GM12878 (cell line): Measurements from ENCODE around the gene CETN3. TPM values are rescaled to one million over a fixed set of nuclear protein-coding genes. Genes with fewer than 3 reads are reported as not detected.

Experiments
- ATAC-seq: fragments of 200-7000 bp; cut with Tn5 transposase; 3 replicates; pipeline ENCODE4 v1.9.1; 2020; ENCODE audit warnings: mild to moderate bottlenecking, moderate library complexity
- BruUV-seq: library from RNA; stranded (reverse); fragments of 400-500 nt; replicated peaks from 2 replicates; lab custom pipeline; 2021; lab: Mats Ljungman, UMichigan
- CTCF ChIA-PET: fragments of 300-600 bp; sonication (Branson Sonifier 250); formaldehyde crosslinking; extraction: SDS; loops from one replicate; lab custom pipeline; 2021; ENCODE audit warnings: inconsistent platforms; lab: Yijun Ruan, JAX
- POLR2A ChIA-PET: fragments of 350-600 bp; formaldehyde crosslinking; extraction: SDS; loops from one replicate; lab custom pipeline; 2021; ENCODE audit warnings: inconsistent platforms; lab: Charles Lee
- RAD21 ChIA-PET: fragments of 300-600 bp; sonication (Branson Sonifier 250); formaldehyde crosslinking; loops from one replicate; lab custom pipeline; 2023; ENCODE audit warnings: antibody characterized with exemption; ENCODE audit not compliant: unreplicated experiment; lab: Charles Lee
- SMC1A ChIA-PET: fragments of 300-600 bp; sonication (Branson Sonifier 250); formaldehyde crosslinking; loops from one replicate; lab custom pipeline; 2023; ENCODE audit not compliant: unreplicated experiment, uncharacterized antibody; lab: Charles Lee
- DNase-seq: peaks from one replicate; pipeline ENCODE4 v3.0.0-alpha.2; 2011; ENCODE audit warnings: low read depth, low spot score
- FAIRE-seq: peaks from 3 replicates; lab custom pipeline; 2011; peaks lifted over from hg19 to GRCh38; lab: Jason Lieb, UNC
- H2AFZ ChIP-seq: 2 replicates; pipeline ENCODE4 v1.6.0; 2011; ENCODE audit warnings: low read depth, low read length, control low read depth; ENCODE audit not compliant: control insufficient read depth
- H3K27ac ChIP-seq: 2 replicates; pipeline ENCODE4 v1.5.1; 2011; ENCODE audit warnings: control low read depth; ENCODE audit not compliant: control insufficient read depth, insufficient read depth
- H3K27me3 ChIP-seq, 2 experiments: replicated peaks in 1 of 2; 2 replicates each; pipeline versions ENCODE4 v1.6.0 to v1.6.1; 2011; ENCODE audit warnings: low read length in 1 of 2; ENCODE audit not compliant: control insufficient read depth in 2 of 2, insufficient read depth in 2 of 2
- H3K36me3 ChIP-seq, 2 experiments: 2 replicates each; pipeline ENCODE4 v1.5.1; 2011; ENCODE audit warnings: low read length in 1 of 2; ENCODE audit not compliant: control insufficient read depth in 2 of 2, insufficient read depth in 2 of 2
- H3K4me1 ChIP-seq: 2 replicates; pipeline ENCODE4 v1.6.1; 2011; ENCODE audit warnings: mild to moderate bottlenecking, low read length, moderate library complexity, mixed read lengths; ENCODE audit not compliant: control insufficient read depth, insufficient read depth
- H3K4me2 ChIP-seq: 2 replicates; pipeline ENCODE4 v1.6.0; 2011; ENCODE audit warnings: control low read depth; ENCODE audit not compliant: control insufficient read depth, insufficient read depth
- H3K4me3 ChIP-seq: fragments of 200-600 bp; sonication (generic); 2 replicates; pipeline ENCODE4 v1.5.1; 2016
- H3K79me2 ChIP-seq: 2 replicates; pipeline ENCODE4 v1.6.0; 2011; ENCODE audit warnings: low read length; ENCODE audit not compliant: control insufficient read depth, insufficient read depth
- H3K9ac ChIP-seq: 2 replicates; pipeline ENCODE4 v1.8.0; 2011; ENCODE audit warnings: low read length, control low read depth, mixed read lengths; ENCODE audit not compliant: control insufficient read depth, insufficient read depth
- H3K9me3 ChIP-seq: replicated peaks from 3 replicates; pipeline ENCODE4 v1.5.1; 2011; ENCODE audit warnings: mild to moderate bottlenecking, low read length; ENCODE audit not compliant: control insufficient read depth, insufficient read depth
- H4K20me1 ChIP-seq: 2 replicates; pipeline ENCODE4 v1.6.0; 2011; ENCODE audit not compliant: control insufficient read depth, insufficient read depth
- ATF2 ChIP-seq: IDR thresholded peaks from 2 replicates; pipeline ENCODE4 v1.6.1; 2012; ENCODE audit warnings: low read length, inconsistent platforms
- FOS ChIP-seq: IDR thresholded peaks from 3 replicates; pipeline ENCODE4 v1.6.1; 2011; ENCODE audit warnings: borderline replicate concordance; ENCODE audit not compliant: insufficient read length; ENCODE audit errors: extremely low read depth
- HCFC1 ChIP-seq: fragments of 150-350 bp; IDR thresholded peaks from 2 replicates; pipeline ENCODE4 v1.6.1; 2014; ENCODE audit warnings: low read length
- LARP7 ChIP-seq: fragments of 450-650 bp; IDR thresholded peaks from 2 replicates; pipeline ENCODE4 v1.6.1; 2017; ENCODE audit warnings: mild to moderate bottlenecking
- MTA3 ChIP-seq: IDR thresholded peaks from 2 replicates; pipeline ENCODE4 v1.6.1; 2012; ENCODE audit warnings: low read length, inconsistent platforms, borderline replicate concordance
- MYC ChIP-seq: IDR thresholded peaks from 2 replicates; pipeline ENCODE4 v1.6.1; 2011; ENCODE audit warnings: mild to moderate bottlenecking, low read length, moderate library complexity, inconsistent platforms; ENCODE audit not compliant: insufficient read depth, insufficient replicate concordance, insufficient read length, severe bottlenecking
- NR2F1 ChIP-seq: fragments of 450-650 bp; conservative IDR thresholded peaks from 2 replicates; pipeline ENCODE4 v1.6.1; 2017; ENCODE audit warnings: mild to moderate bottlenecking
- PAX5 ChIP-seq: IDR thresholded peaks from 2 replicates; pipeline ENCODE4 v1.6.1; 2011; ENCODE audit warnings: low read depth, low read length, borderline replicate concordance
- ZNF592 ChIP-seq: fragments of 450-650 bp; IDR thresholded peaks from 2 replicates; pipeline ENCODE4 v1.6.1; 2017; ENCODE audit warnings: mild to moderate bottlenecking, moderate library complexity
- in situ Hi-C: fragments of 300-500 bp; cut with MboI; formaldehyde crosslinking; loops from 9 replicates; pipeline ENCODE4 v1.14.3; 2018; ENCODE audit warnings: mixed read lengths
- intact Hi-C: fragments of 100-400 bp; cut with micrococcal nuclease; formaldehyde crosslinking; loops from one replicate; pipeline ENCODE4 v1.14.2; 2022; ENCODE audit not compliant: unreplicated experiment
- polyA plus RNA-seq, 11 experiments: library from polyadenylated mRNA; depleted of rRNA in 4 of 11; unstranded in 6 of 11; stranded (reverse) in 5 of 11; fragments of >200 nt; fragmentation: Nextera tagmentation in 4 of 11; fragmentation: Illumina TruSeq in 1 of 11; extraction: Ambion mirVana in 4 of 11; extraction: Trizol in 1 of 11; gene quantifications; 1 replicate in 1 of 11; 2 replicates in 10 of 11; pipeline versions ENCODE4 v1.2.1 to v1.2.3, GENCODE V29; 2011 to 2016; ENCODE audit warnings: inconsistent platforms in 2 of 11, missing spikeins in 2 of 11, low read depth in 1 of 11
- total RNA-seq, 4 experiments: library from RNA; depleted of rRNA in 3 of 4; stranded (reverse); fragments of >200 nt in 3 of 4; fragmentation: Illumina TruSeq in 1 of 4; extraction: Trizol in 1 of 4; gene quantifications; 2 replicates each; pipeline versions ENCODE4 v1.2.1 to v1.2.3, GENCODE V29; 2013 to 2021

Gene CETN3
- total and polyA plus RNA-seq, 10 of the 15 experiments (the other 5 are each of a cell fraction or from before 2014, with no cell fraction given) = 16.8 to 59.1 (median 51.8) TPM

GRCh38 chr5:90406466-90406865 lies 3.1 kb downstream of the CETN3 start:
- Histone ChIP-seq H3K4me2 (no peak overlapping the region), H4K20me1 (no peaks in the 10 kb centered on the region), H3K9me3 (no peaks in the 10 kb centered on the region; the same call in 2 of the 3 replicates), H3K4me3 (no peak overlapping the region), H3K36me3 (no peaks in the 10 kb centered on the region; a peak in 1 of 4 replicates), H3K27ac (no peak overlapping the region), H3K4me1 (no peaks in the 10 kb centered on the region), H3K79me2 (peaks cover 31% of the 10 kb centered on the region), H3K27me3 (no peaks in the 10 kb centered on the region), H2AFZ (no peak overlapping the region), H3K9ac (no peak overlapping the region)
- ATAC-seq (no peak), DNase-seq (no peak), FAIRE-seq (no peak)
- BruUV-seq = no TSS peak
- intact Hi-C loops (loop anchor here (5.0 kb wide), 1 partner anchor 69 kb away; no protein-coding TSS in a partner anchor), in situ Hi-C loops (no loop called here)
- CTCF ChIA-PET = interaction anchor here (1.1 to 1.3 kb wide), 3 partner anchors 31 to 34 kb away, joined by 3 read pairs; no protein-coding TSS in a partner anchor
- RAD21 ChIA-PET = no interaction called here
- POLR2A ChIA-PET = interaction anchor here (0.6 to 1.1 kb wide), 6 partner anchors 36 to 871 kb away, joined by 3 to 5 read pairs (median 4); no protein-coding TSS in a partner anchor
- TF ChIP-seq PAX5 = no peak
- TF ChIP-seq LARP7 = no peak
- no peak for TF ChIP-seq MTA3
- no peak for TF ChIP-seq HCFC1
- no peak for TF ChIP-seq NR2F1
- TF ChIP-seq ATF2 = no peak
- no peak for TF ChIP-seq ZNF592
- no peak for TF ChIP-seq MYC
- TF ChIP-seq FOS = no peak
- SMC1A ChIA-PET = interaction anchor here (0.7 to 1.2 kb wide), 3 partner anchors 9 to 1426 kb away, joined by 3 to 5 read pairs (median 4); no protein-coding TSS in a partner anchor
